Stimulated activated CD8-positive, alpha-beta memory T cell treated with anti-CD3 and anti-CD28 coated beads, Interleukin-15, amount 100 ng/mL, for 4 hours (primary cell): ENCODE data around the gene RASL12.
A peak's percentile ranks its signal among the peaks of the same experiment; 100 is the strongest.
"Not testable (repeated sequence)": the region's sequence is repeated elsewhere in the genome, so short reads cannot be mapped to it uniquely, and the experiment has no call there.

Experiments
- DNase-seq, 2 donors: peaks; one replicate each; pipeline ENCODE4 v3.0.0-alpha.2; 2020; ENCODE audit warnings: low read depth in 2 of 2

RASL12 gene

DNA sequence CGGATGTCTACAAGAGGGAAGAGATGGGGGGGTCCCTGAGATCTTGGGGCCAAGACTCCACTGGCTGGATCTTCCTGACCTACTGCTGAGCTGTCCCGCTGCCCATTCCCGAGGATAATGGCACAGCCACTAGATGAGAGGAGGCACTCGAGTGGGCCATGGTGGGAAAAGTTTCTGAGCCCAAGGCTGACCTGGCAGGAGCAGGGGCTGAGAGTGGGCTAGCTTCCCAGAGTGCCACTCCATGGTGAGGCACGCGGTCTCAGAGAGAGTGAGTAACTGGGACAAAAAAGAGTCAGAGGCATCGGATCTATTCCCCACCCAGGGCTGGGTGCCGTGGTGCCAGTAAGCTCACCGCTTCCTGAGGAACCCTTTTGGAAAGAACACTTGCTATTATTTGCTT is 11.7 kb downstream of the RASL12 start:
- no peak for DNase-seq

DNA sequence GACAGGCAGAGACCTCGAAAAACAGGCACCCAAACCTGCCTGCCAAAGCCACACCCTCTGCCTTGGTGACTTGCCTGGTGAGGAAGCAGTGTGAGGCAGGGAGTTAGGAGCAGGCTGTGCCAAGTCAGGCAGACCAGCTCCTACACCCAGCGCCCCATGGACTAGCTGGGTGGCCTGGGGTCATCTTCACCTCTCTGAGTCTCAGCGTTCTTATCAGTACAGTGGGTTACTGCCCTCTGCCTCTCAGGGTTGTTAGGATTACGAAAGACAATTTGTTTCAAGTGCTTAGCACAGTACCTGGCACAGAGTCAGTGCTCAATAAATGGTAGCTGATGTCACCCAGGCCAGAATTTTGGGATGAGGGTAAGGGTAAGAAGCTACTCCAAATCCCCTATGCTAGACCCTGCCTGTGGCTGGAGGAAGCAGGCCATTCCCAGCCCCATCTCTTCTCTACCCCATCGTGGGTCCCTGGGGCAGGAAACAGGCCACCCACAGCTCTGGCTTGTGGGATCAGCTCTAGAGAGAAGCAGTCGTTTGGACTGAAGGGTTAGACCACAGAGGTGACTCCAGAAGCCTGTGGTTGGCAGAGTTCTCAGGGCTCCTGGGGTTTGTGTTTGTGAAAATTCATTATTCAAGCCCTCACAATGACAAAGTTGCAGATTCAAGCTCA is 12.5 kb downstream of the RASL12 start:
- DNase-seq, result no peak

DNA sequence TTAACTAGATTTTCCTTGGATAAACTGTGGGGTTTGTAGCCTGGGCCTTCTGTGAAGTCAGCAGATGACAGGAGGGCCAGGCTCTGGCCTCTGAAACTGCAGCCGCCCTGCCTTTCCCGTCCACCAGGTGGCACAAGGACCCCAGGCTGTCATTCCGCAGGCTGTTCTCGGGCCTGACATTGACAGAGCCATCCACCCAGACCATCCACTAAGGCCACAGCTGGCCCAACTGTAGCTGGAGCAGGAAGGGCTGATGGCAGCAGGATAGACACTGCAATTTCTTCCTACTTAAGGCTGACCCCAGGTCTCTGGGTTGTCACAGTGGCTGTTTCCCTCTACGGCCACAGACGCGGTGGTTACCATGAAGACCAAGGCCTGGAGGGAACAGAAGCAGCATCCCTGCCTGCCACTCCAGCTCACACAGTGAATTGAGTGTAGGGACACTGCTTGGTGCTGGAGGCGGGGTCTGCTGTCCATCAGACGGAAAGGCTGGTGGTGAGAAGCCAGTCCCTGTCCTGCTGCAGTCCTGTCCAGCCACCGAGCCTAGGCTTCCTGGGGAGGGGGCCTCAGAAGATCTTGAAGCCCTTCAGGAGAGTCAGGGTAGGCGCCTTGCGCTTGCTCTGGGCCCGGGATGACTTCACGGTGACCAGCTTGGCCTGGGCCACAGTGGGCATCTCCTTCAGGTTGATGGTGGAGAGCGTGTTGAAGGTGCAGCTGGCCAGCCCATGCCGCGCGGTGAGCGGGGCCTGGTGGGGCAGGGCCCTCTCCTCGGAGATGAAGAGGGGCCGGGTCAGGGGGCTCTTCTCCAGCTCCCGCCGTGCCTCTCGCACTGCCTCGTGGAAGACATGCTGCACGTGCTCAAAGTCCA is 13.2 kb downstream of the RASL12 start:
- peak in 1 of 2 donors; percentile 16 for DNase-seq

DNA sequence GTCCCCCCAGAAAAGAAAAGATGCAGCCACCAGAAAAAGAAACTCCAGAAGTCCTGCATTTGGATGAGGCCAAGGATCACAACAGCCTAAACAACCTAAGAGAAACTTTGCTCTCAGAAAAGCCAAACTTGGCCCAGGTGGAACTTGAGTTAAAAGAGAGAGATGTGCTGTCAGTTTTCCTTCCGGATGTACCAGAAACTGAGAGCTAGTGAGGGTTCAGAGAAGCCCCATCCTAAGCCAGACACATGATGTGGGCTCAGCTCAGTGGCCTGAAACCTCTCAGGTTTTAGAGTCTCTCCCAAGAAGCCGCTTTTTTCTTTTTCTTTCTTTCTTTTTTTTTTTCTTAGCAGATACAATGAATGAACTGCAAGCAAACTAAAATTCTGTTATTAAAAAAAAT is 14.8 kb downstream of the RASL12 start:
- no peak for DNase-seq

DNA sequence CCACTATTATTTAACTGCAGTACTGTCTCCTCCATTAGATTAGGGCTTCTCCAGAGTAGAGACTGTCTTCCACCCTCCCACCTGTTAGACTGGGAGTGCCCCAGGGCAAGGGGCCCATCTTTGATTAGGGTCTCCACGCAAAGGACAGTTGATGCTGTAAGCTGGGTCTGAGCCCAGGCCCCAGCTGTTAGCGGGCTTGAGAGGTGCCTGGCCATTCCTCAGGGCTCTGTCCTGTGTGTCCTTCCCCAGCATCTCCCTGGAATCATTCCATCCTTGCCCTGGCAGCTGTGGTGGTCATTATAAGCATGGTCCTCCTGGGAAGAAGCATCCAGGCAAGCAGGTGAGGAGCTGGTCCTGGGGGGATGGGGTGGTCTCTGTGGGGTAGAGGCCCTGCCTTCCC is 16.5 kb downstream of the RASL12 start:
- no peak for DNase-seq

DNA sequence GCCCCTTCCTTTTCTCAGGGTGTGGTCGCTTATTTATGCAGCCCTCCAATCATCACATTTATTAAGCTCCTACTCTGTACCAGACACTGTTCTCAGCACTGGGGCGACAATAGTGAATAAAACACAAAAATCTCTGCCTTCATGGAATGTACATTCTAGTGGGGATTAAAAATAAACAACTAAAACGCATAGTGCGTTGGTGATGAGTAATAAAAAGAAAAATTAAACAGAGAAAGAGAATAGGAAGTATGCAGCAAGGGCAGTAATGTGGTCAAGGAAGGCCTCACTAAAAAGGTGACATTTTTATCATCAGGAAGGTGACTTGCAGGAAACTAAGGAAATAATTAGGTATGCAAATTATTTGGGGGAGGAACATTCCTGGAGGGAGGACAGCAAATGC is 17.5 kb downstream of the RASL12 start:
- DNase-seq, result no peak

DNA sequence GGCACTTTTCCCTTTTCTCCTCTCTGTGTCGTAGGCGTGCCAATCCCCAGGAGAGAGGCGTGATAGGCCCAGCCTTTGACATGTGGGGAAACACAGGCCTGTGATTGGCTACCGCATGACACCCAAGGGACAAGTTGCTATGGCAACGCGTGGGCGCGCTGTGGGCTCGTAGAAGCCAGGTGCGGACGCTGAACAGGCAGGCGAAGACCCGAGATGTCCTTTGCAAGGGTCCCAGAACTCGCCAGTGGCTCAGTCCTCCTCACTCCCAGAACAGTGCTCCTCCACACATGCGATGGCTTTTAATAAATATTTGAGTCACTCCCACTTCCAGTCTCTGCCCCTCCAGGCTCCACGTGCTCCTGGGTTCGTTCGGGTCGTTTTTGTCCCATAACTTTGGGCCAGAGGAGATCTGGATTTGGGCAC is 18.4 kb downstream of the RASL12 start:
- peak; percentile 73 to 83 for DNase-seq

DNA sequence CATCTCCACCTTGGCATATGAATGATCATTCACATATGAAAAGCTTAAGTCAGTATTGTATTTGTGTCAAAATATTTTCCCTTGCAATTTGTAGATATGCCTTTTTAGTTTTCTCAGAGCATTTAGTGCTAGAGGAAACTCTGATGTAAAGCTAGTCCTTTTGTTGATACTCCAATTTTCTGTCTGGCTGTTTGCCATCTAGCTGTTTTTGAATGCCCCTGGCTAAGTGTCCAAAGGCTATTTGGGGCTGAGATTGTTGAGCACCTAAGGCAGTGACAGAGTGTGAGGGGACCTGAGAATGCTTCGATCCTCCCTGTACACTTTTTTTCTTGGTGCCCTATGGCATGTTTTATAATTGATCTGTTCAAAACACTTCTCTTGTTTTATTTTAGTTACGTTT is 19.6 kb downstream of the RASL12 start:
- DNase-seq, result no peak

DNA sequence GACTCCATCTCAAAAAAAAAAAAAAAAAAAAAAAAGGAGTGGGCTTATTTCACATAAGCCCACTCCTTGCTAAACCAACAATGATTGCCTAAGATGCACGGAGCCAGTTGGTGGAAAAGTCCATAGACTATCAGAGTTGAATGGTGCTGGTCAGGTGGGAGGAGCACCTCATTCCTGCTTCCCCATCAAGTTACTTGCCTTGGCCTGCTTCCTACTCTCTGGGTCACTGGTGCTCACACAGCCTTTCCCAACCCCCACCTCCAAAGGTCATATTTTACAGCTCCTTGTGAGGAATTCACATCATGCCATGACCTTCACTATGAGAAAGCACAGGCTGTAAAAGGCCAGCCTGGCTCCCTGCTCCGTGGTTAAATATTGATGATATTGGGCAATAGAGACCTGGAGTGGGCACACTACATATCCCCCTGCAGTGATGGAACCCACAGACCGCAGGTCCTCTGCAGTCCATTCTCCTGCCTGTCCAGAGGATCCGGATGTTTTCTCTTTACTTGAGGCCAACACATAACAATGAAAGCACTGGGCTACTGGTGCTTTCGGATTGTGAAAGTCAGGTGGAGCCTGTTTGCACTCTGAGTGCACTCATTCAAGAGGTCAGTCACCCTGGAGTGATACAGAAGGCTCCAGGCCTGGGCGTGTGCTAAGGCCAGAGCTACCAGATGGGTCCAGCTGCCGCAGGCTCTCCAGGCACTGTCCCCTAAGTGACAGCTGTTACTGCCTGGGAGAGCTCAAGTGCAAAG is 22.9 kb downstream of the RASL12 start, which contains the start of gene SLC51B:
Gene SLC51B (plus strand): TSS at position 664 of the 758 bp plus-strand sequence. CDS start 4,618 bp downstream, outside the sequence.
- no peak for DNase-seq

DNA sequence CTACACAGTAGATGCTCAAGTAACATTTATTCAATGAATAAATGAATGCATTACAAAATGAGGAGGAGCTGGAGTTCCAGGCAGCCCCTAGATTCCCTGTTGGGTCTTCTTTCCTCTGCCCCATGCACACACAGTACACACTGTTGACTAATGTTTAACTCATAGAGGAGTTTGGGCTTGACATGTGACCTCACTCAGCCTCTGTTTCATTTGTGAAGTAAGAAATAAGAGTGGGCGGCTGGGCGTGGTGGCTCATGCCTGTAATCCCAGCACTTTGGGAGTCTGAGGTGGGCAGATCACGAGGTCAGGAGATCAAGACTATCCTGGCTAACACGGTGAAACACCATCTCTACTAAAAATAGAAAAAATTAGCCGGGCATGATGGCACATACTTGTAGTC is 23.6 kb downstream of the RASL12 start:
- DNase-seq, result not testable (repeated sequence)

DNA sequence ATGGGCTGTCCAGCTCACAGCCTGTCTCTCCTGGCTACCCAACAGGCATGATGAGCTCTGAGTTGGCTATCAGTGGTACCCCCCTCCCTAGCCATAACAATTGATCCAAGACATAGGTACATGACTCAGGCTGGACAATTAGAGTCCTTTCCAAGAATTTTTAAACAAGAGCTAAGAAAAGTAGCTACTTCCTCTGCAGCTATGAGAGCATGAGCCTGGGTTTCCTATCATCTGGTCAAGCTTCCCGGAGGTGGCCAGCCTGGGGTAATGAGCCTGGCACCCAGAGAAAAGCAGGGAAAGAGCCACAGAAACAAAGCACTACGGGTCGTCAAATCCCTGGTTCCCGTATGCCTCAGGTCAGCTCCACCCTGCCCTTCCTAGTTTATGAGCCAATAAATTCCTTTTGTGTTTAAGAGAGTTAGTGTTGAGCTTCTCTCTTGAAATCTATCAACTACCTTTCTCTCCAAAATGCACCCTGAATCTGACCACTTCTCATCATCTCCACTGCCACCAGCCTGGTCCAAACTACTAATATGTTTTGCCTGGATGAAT is 24.9 kb downstream of the RASL12 start:
- DNase-seq, result no peak

DNA sequence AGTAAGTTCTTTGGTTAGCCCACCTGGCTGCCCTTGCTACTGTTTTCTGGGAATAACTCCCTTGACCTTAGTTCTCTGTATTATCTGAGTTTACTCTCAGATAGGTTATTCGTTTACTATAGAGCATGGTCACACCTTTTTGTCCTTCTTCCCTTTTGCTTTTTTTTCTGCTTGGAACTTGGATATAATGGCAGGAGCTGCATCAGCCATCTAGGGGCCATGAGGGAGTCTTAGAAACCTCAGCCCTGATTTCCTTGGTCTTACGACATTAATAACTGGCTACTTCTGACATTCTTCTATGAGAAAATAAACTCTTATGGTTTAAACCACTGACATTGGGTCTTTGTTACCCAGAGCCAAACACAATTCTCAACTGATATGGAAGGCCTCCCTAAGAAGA is 26.0 kb downstream of the RASL12 start:
- DNase-seq, result no peak

DNA sequence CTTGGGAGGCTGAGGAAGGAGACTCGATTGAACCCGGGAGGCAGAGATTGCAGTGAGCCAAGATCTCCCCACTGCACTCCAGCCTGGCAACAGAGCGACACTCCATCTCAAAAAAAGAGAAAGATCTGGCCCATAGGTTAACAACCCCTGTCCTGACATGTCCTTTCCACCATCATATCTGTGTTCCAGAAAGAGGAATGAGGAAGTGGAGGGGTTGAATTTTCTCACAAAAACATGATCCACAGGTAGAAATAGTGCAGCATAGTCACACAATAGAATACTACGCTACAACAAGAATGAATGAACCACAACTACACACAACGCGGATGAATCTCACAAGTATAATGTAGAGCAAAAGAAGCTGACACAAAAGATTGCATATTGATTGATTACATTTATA is 27.3 kb downstream of the RASL12 start:
- DNase-seq, result no peak

DNA sequence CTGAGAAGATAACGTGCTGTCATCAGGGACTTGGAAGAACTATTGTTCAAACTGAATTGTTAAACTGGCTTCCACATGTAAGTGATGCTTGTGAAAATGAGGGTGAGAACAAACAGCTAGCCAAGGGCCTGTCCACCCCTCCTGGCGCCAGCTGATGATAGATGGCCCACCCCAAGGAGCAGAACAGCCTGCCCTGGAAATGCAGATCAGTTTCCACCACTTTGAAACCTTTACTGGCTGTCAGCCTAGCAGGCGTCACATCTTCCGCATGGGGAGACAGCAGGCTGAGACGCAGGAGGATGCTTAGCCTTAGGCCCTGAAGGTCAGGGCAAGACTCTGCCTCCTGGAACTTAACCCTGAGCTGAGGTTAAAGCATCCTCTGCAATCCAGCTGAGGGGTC is 29.0 kb downstream of the RASL12 start:
- DNase-seq, result no peak

DNA sequence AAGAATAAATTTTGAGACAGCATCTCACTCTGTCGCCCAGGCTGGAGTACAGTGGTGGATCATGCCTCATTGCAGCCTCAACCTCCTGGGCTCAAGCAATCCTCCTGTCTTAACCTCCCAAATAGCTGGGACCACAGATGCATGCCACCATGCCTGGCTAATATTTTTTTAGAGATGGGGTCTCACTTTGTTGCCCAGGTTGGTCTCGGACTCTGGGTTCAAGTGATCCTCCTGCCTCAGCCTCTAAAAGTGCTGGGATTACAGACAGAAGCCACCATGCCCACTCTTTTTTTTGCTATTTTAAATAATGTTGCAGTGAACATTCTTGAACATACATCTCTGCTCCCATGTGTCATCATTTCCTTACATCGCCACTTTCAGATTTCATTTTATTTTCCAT is 29.4 kb downstream of the RASL12 start:
- DNase-seq, result no peak

DNA sequence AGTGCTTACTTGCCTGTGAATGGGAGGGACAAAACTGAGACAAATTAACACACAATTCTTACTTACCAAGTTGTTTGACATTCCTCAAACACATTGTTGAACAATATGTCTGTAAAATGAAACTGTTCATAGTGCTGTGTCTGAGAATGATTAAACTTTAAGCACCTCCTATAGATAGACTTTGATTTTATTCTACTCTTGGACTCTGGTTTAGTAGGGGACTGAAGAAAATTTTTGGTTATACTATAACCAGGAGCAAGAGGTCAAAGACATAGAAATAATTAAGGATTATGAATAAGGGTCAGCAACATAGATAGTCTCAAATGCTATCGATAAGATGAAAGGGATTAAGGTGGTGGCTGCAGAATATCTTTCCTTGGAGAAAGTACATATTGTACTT is 30.5 kb downstream of the RASL12 start:
- DNase-seq, result no peak

DNA sequence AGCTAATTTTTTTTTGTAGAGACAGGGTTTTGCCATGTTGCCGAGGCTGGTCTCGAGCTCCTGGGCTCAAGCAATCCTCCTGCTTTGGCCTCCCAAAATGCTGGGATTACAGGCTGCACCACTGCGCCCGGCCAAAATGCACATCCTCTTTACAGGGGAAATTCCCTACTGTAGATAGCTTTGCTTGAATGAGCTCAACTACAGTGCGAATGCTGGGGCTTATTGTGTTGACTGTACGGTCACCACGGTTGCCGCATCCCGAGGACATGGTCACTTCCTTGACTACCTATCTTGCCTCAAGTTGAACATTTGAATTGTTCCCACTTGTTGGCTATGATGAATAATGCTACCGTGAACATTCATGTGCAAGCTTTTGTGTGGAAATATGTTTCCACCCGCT is 33.1 kb downstream of the RASL12 start:
- no peak for DNase-seq

DNA sequence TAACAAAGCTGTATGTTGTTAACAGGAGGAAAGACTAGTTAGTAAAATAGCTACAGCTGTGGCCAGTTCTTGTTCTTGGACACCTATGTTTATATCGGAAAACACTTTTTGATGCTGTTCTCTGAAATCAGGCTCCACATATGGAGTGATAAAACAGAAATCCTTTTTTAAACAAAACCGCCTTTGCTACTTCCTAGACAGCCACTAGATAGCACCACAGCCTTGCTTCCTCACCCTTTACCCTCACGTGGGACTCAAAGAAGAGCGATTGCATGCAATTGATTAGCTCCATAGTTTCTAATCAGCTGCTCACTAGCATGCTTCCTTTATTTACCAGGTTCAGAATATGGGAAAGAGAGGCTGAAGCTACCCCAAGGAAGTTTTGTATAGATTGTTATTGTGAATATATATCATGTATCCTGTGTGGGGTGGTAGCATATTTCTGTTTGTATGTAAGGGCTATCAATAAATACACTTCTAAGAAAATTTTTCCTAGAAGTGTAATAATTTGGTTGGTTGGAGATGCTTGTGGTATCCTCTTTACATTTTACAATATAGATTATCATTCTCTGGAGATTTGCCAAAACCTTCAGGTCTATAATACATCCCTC is 34.0 kb downstream of the RASL12 start:
- DNase-seq, result no peak

DNA sequence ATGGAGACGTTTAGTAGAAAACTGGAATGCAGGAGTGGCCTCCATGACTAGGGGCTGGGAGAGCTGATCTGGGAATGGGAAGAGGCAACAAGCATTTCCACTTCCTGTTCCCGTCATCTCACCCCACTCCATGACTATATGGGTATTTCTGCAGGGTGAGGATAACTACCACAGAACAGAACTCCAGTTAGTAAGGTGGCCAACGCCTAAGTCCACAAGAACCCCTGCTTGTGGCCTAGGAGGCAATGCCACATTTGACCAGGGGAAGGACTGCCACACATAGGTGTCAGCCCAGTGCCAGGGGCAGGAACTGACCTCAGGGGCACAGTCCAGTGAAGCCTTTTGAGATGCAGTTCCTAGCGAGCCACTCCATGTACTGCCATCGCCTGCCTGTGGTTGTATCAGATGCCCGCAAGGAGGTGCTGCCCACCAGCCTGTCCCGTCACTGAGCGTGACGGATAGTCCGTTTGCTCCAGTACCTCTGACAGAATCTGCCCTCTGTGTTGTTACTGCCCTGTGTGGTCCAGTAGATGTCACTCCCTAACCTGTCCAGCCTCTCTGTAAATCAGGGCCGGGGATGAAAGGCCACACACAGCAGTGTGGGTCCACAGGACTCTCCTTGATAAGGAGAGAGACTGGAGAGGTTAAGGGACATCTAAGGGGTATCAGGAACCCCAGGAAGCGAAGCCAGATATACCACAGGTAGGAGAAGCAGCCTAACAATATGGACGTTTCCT is 34.8 kb downstream of the RASL12 start:
- DNase-seq, result no peak

DNA sequence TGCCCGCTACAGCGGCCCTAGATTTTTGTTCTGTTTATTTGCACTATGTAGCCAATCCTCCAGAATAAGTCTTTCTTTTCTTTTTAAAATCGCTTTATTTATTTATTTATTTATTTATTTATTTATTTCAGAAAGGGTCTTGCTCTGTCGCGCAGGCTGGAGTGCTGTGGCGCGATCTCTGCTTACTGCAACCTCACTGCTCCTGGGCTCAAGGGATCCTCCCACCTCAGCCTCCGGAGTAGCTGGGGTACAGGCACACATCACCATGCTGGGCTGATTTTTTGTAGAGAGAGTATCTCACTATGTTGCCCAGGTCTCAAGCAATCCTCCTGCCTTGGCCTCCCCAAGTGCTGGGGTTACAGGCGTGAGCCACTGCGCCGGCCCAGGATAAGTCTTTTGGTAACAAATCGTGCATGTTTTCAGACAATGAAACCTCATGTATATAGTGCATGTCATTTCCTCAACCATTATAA is 38.0 kb downstream of the RASL12 start:
- no peak for DNase-seq
